Ovary (tissue), 3 donors: ENCODE data around the gene SDF4.

Source experiments
- CTCF ChIP-seq, 3 donors: fragments of 450-650 bp in 2 of 3; fragments of 200-600 bp in 1 of 3; IDR thresholded peaks; one replicate each; pipeline versions ENCODE4 v1.5.1 to v1.8.0; 2016 to 2022; ENCODE audit warnings: antibody characterized with exemption in 3 of 3, mild to moderate bottlenecking in 1 of 3
- POLR2A ChIP-seq: fragments of 450-650 bp; IDR thresholded peaks from one replicate; pipeline ENCODE4 v1.6.1; 2017; ENCODE audit warnings: antibody characterized with exemption, mild to moderate bottlenecking, moderate library complexity
- donor health status: DM: no; HTN: no; CAD: no.

GRCh38 chr1:1254667-1254998 is 22.8 kb upstream of the SDF4 start:
- TF ChIP-seq CTCF (IDR thresholded peaks at IDR 0.05) (no peak), POLR2A (no peak)
